Naive B cell (primary cell): ENCODE measurements around the gene LDB2. TPM values are rescaled to one million over a fixed set of nuclear protein-coding genes. Genes with fewer than 3 reads are reported as not detected.

Source experiments
- ATAC-seq, 2 donors: fragments of 150-1000 bp; cut with Tn5 transposase; 2 replicates each; pipeline ENCODE4 v1.10.0; 2021; ENCODE audit warnings: low read depth in 2 of 2, mild to moderate bottlenecking in 2 of 2, moderate library complexity in 2 of 2
- DNase-seq: peaks from one replicate; pipeline ENCODE4 v3.0.0; 2022
- H3K27ac Mint-ChIP-seq, 6 donors: one replicate each; pipeline ENCODE4 v1.8.0; 2020 to 2022; ENCODE audit warnings: mild to moderate bottlenecking in 6 of 6, mixed read lengths in 6 of 6, moderate library complexity in 5 of 6, inconsistent platforms in 2 of 6
- H3K27me3 Mint-ChIP-seq, 3 donors: one replicate each; pipeline ENCODE4 v1.8.0; 2021 to 2022; ENCODE audit warnings: mixed read lengths in 3 of 3, mild to moderate bottlenecking in 1 of 3
- H3K36me3 Mint-ChIP-seq, 2 donors: one replicate each; pipeline ENCODE4 v1.8.0; 2020 to 2022; ENCODE audit warnings: mixed read lengths in 2 of 2, inconsistent platforms in 1 of 2, mild to moderate bottlenecking in 1 of 2
- H3K4me1 Mint-ChIP-seq, 3 donors: one replicate each; pipeline ENCODE4 v1.8.0; 2020 to 2022; ENCODE audit warnings: mixed read lengths in 3 of 3, inconsistent platforms in 1 of 3, mild to moderate bottlenecking in 1 of 3, moderate library complexity in 1 of 3
- H3K4me3 Mint-ChIP-seq, 8 donors: one replicate each; pipeline ENCODE4 v1.8.0; 2020 to 2022; ENCODE audit warnings: mild to moderate bottlenecking in 8 of 8, mixed read lengths in 8 of 8, moderate library complexity in 8 of 8, inconsistent platforms in 2 of 8
- H3K9me3 Mint-ChIP-seq, 7 donors: one replicate each; pipeline ENCODE4 v1.8.0; 2020 to 2022; ENCODE audit warnings: mixed read lengths in 7 of 7, mild to moderate bottlenecking in 5 of 7, inconsistent platforms in 2 of 7, moderate library complexity in 1 of 7
- polyA plus RNA-seq, 6 donors: library from polyadenylated mRNA; unstranded; fragments of 300-500 nt; fragmentation: Illumina TruSeq; gene quantifications; one replicate each; pipeline ENCODE4 v1.2.3, GENCODE V29; 2021; ENCODE audit warnings: low read depth in 6 of 6

The LDB2 gene
- polyA plus RNA-seq, 6 donors from 2014 or later: not detected

DNA sequence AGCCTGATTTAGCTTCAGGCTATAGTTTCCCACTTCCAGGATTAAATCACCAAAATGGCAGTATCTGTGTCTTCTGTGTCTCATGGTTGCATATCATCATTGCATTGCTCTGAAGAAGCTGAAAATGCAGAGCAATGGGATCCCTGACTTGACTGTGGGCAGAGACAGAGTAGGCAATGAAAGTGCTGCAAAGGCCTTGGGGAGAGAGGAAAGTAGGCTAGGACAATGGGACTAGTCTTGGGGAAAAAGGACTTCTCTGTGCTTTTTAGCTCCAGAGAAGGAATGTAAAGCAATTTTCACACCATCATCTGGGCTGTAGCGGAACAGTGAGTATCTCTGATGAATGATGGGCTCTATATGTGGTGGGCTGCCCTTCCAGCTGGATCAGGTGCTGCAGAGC lies 202.5 kb downstream of the LDB2 start:
- no peak overlapping the region for H3K4me3 Mint-ChIP-seq
- H3K27ac Mint-ChIP-seq: no peak overlapping the region
- no peaks in the 10 kb centered on the region for H3K36me3 Mint-ChIP-seq
- no peaks in the 10 kb centered on the region for H3K4me1 Mint-ChIP-seq
- no peak for ATAC-seq
- no peaks in the 10 kb centered on the region for H3K27me3 Mint-ChIP-seq
- no peak for DNase-seq
- H3K9me3 Mint-ChIP-seq: peaks cover 0 to 8% (median 5%) of the 10 kb centered on the region in 7 donors

DNA sequence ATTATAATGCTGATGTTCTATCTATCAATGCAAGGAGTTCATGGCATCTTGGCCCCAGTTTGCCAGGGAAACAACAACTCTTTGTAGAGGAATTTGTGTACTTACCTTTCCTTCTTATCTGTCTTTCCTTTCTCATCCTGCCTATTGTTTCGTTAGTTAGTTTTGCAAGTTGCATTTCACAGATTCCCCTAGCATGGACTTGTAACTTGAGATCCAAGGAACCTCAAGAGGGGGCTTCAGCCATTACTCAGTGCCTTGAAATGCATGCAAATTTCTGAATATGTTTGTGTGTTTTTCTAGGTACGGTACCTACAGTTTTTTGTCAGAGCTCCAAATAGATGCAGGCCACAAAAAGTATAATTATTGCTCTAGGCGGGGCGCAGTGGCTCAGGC lies 203.6 kb downstream of the LDB2 start:
- ATAC-seq (no peak), DNase-seq (no peak)
- peaks cover 0 to 8% (median 5%) of the 10 kb centered on the region in 7 donors for H3K9me3 Mint-ChIP-seq
- no peaks in the 10 kb centered on the region for H3K36me3 Mint-ChIP-seq
- H3K27me3 Mint-ChIP-seq: no peaks in the 10 kb centered on the region
- no peak overlapping the region for H3K4me3 Mint-ChIP-seq
- H3K4me1 Mint-ChIP-seq: no peaks in the 10 kb centered on the region
- no peak overlapping the region for H3K27ac Mint-ChIP-seq

DNA sequence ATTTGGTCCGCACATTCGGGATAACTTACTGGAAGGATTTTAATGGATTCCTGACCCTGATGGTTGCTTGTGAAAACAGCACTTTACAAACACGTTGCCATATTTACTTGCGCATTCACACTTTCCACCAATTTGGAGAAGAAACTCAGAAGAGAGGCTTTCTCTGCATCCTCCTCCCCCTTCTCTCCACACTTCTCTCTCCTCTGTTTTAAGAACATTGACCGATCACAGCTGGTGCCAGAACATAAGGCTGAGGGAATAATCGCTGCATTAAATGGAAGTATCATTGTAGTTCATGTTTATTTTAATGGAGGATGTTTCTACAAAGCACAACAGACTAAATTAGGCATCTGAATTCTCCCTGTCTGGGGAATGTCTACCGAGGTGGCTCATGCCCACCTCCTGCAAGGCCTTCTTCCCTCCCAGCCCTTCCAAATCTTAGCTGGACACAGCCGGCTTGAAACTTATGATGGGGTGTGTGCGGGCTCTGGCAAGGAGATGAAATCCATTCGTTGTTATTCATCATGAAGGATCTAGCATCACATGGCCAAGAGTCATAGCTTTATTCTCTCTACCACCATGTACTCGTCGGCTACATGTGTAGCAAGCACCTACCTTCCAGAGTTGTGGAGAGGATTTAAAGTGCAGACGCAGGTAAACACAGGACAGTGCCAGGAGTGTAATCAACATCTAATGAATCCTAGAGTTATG lies 204.1 kb downstream of the LDB2 start:
- H3K4me1 Mint-ChIP-seq: no peaks in the 10 kb centered on the region
- ATAC-seq (no peak), DNase-seq (no peak)
- H3K9me3 Mint-ChIP-seq: peaks cover 0 to 8% (median 5%) of the 10 kb centered on the region in 7 donors
- H3K27me3 Mint-ChIP-seq: no peaks in the 10 kb centered on the region
- no peaks in the 10 kb centered on the region for H3K36me3 Mint-ChIP-seq
- no peak overlapping the region for H3K27ac Mint-ChIP-seq
- H3K4me3 Mint-ChIP-seq: no peak overlapping the region

DNA sequence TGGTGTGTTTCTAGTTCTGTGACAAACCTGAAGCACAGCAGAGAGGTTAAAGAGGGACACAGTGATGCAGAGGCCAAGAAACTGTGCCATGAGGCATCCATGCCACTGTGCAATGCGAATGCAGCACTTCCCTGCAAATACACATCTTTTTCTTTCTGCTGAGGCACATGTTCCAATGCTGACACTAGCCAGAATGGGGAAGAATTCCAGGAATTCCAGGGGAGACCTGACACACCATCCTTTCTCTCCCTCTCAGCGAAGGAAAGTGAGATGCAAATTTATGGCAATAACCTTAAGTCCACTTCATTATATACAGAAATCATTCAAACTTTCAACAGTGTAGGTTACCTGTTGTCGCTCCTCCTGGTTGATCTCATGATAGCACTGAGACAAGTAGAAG lies 204.8 kb downstream of the LDB2 start:
- no peak for DNase-seq
- no peak overlapping the region for H3K4me3 Mint-ChIP-seq
- peaks cover 0 to 8% (median 4%) of the 10 kb centered on the region in 7 donors for H3K9me3 Mint-ChIP-seq
- no peaks in the 10 kb centered on the region for H3K4me1 Mint-ChIP-seq
- H3K36me3 Mint-ChIP-seq: no peaks in the 10 kb centered on the region
- no peaks in the 10 kb centered on the region for H3K27me3 Mint-ChIP-seq
- no peak for ATAC-seq
- no peak overlapping the region for H3K27ac Mint-ChIP-seq

DNA sequence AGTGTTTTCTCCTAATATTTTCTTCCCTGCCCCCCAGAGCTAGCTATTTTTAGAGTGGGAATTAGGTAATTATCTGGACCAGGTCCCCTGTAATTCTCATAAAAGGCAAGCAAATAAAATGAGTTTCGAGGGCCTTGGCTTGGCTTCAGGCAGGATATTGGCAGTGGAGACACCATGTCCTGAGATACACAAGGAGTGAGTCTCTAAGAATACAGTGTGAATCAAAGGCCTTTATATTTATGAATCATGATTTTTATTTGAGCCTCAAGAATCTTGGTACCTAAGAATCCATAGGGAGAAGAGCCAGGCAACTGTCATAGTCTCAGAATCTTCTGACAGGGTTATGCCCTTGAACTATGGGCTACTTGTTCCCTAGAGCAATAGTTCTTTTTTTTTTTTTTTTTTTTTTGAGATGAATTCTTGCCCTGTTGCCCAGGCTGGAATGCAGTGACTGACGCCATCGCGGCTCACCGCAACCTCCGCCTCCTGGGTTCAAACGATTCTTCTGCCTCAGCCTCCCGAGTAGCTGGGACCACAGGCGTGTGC lies 205.4 kb downstream of the LDB2 start:
- Mint-ChIP-seq H3K4me1 (no peaks in the 10 kb centered on the region), H3K27me3 (no peaks in the 10 kb centered on the region)

DNA sequence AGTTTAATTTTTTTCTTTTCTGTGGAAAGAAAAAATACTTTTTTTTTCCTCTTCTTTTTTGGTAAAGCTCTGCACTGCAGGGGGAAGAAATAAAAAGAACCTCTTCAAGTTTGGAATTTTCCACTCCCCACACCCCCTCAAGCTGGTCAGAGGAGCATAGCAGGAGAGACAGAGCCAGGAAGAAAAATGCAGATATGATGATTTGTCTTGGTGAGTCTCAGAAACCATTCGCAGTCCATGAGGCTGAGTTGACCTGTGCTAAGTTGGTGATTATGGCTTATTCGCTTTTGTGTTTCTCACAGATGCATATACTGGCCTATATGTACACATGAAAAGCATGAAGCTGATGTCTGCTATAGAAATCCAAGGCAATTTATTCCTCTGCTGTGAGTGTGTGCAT lies 205.9 kb downstream of the LDB2 start:
- no peaks in the 10 kb centered on the region for H3K4me1 Mint-ChIP-seq
- no peak overlapping the region for H3K4me3 Mint-ChIP-seq
- ATAC-seq: no peak
- no peaks in the 10 kb centered on the region for H3K27me3 Mint-ChIP-seq
- DNase-seq: no peak
- peaks cover 0 to 7% (median 3%) of the 10 kb centered on the region in 7 donors for H3K9me3 Mint-ChIP-seq
- no peak overlapping the region for H3K27ac Mint-ChIP-seq
- H3K36me3 Mint-ChIP-seq: no peaks in the 10 kb centered on the region

More for the DNA sequence above, 205.4 kb downstream of the LDB2 start:
- no peaks in the 10 kb centered on the region for H3K36me3 Mint-ChIP-seq
- H3K9me3 Mint-ChIP-seq: peaks cover 0 to 8% (median 4%) of the 10 kb centered on the region in 7 donors
- H3K4me3 Mint-ChIP-seq: no peak overlapping the region
- no peak overlapping the region for H3K27ac Mint-ChIP-seq
- DNase-seq (no peak), ATAC-seq (no peak)

DNA sequence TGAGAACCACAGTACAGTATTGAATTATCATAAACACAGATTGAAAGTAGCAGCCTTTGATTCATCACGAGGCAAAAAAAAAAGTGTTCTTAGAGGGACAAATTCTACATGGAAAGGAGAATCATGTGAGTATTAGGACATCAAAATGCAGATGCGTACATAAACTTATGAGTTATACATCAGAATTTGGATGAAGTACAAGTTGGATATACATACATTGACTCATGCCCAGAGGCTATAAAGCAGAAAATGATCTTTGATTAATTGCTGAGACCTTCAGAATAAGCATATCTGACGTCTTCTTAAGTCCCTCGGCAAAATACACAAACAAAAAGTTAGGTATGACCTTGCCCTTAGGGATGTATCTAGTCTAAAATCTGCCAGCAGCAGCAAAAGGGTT lies 206.4 kb downstream of the LDB2 start:
- H3K27me3 Mint-ChIP-seq: no peaks in the 10 kb centered on the region
- no peak overlapping the region for H3K4me3 Mint-ChIP-seq
- no peaks in the 10 kb centered on the region for H3K36me3 Mint-ChIP-seq
- H3K27ac Mint-ChIP-seq: no peak overlapping the region
- DNase-seq (no peak), ATAC-seq (no peak)
- no peaks in the 10 kb centered on the region for H3K4me1 Mint-ChIP-seq
- H3K9me3 Mint-ChIP-seq: peaks cover 0 to 5% (median 2%) of the 10 kb centered on the region in 7 donors

DNA sequence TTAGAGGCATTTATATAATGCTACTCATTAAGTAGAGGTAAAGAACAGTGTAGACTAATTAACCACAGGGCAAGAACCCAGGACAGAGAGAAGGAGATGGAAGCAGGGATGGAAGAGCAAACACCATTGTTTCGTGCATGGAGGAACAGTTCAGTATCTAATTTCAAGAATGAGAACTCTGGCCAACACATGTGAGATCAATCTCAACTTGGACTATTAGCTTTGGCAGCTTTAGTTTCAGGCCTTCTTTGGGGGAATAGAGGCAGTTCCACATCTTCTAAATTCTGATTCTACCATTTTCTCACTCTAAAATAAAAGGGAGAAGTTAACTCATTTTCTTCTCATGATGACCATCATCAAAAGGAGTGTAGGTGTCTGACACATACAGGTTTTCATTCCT lies 207.0 kb downstream of the LDB2 start:
- no peaks in the 10 kb centered on the region for H3K27me3 Mint-ChIP-seq
- DNase-seq: no peak
- ATAC-seq: no peak
- peak overlapping the region in 1 of 6 donors; percentile 4 for H3K27ac Mint-ChIP-seq
- H3K36me3 Mint-ChIP-seq: no peaks in the 10 kb centered on the region
- peaks cover 0 to 5% (median 2%) of the 10 kb centered on the region in 7 donors for H3K9me3 Mint-ChIP-seq
- H3K4me3 Mint-ChIP-seq: no peak overlapping the region
- H3K4me1 Mint-ChIP-seq: no peaks in the 10 kb centered on the region

DNA sequence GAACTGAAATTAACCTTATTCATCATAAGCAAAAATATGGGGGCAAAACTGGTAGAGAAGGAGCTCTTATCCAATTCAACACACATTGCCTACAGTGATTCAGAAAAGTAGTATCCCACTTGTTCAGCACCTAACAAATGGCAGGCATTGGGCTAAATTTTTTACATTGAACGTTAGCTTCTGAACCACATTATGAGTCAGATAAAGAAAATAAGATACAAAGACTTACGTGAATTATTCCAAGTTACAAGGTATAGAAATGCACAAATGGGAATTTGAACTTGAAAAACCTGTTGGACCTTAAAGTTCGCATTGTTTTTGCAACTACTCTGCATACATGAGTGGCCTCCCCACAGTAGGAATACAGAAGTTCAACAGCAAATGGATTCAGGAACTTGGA lies 210.6 kb downstream of the LDB2 start:
- ATAC-seq (no peak), DNase-seq (no peak)
- Mint-ChIP-seq H3K4me1 (no peaks in the 10 kb centered on the region), H3K36me3 (no peaks in the 10 kb centered on the region), H3K9me3 (peaks cover 0 to 7% (median 0%) of the 10 kb centered on the region in 7 donors), H3K27me3 (no peaks in the 10 kb centered on the region), H3K4me3 (no peak overlapping the region), H3K27ac (no peak overlapping the region)

DNA sequence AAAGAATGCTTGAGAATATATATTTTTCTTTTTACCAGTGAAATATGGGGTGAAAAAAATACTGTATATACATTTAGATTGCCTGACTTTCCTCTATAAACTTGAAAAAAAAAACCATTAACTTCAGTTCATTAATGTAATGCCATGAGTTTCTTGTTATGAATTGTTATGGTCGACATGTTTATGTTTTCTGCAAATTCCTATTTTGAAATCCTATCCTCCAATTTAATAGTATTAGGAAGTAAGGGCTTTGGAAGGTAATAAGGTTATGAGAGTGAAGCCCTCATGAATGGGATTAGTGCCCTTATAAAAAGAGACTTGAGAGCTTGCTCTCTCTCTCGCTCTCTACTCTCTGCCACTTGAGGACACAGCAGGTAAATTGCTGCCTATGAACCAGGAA lies 211.4 kb downstream of the LDB2 start:
- Mint-ChIP-seq H3K36me3 (no peaks in the 10 kb centered on the region), H3K4me3 (no peak overlapping the region), H3K9me3 (peaks cover 0 to 7% (median 0%) of the 10 kb centered on the region in 7 donors), H3K27me3 (no peaks in the 10 kb centered on the region), H3K4me1 (no peaks in the 10 kb centered on the region), H3K27ac (no peak overlapping the region)
- ATAC-seq (no peak), DNase-seq (no peak)

DNA sequence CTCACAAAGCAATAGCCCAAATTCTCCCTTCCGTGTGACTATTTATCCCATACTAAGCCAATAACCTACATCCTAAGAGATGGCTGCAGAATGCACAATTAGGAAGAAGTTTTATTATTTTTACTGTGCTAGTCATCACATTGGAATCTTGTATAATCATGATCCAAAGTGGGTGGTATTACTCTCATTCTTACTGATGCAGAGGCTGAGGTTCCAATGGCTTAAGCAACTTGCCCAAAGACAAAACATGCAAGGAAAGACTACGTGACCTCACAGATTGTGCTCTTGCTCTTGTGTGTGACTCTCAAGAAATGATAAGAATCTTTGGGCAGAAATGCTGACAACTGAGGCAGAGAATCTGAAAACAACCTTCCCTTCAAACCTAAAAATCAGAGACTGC lies 212.2 kb downstream of the LDB2 start:
- H3K36me3 Mint-ChIP-seq: no peaks in the 10 kb centered on the region
- H3K27ac Mint-ChIP-seq: no peak overlapping the region
- ATAC-seq (no peak), DNase-seq (no peak)
- no peak overlapping the region for H3K4me3 Mint-ChIP-seq
- no peaks in the 10 kb centered on the region for H3K4me1 Mint-ChIP-seq
- H3K9me3 Mint-ChIP-seq: peaks cover 0 to 7% (median 0%) of the 10 kb centered on the region in 7 donors
- no peaks in the 10 kb centered on the region for H3K27me3 Mint-ChIP-seq

DNA sequence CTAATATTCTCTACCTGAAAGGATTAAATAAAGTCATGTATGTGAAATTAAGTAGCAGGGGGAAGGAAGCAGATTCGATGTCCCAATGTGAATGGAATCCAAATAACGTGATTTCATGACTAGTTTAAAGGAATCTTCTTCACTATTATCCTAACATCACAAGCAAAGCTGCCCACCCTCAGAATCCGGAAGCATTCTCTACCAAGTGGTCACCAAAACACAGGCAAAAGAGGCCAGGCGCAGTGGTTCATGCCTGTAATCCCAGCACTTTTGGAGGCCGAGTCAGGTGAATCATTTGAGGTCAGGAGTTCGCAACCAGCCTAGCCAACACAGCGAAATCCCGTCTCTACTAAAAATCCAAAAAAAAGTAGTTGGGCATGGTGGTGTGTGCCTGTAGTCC lies 212.9 kb downstream of the LDB2 start:
- Mint-ChIP-seq H3K27ac (peak overlapping the region in 1 of 6 donors; percentile 16), H3K27me3 (no peaks in the 10 kb centered on the region), H3K9me3 (peaks cover 0 to 7% (median 0%) of the 10 kb centered on the region in 7 donors), H3K36me3 (no peaks in the 10 kb centered on the region), H3K4me1 (no peaks in the 10 kb centered on the region), H3K4me3 (no peak overlapping the region)
- ATAC-seq: no peak
- DNase-seq: no peak

DNA sequence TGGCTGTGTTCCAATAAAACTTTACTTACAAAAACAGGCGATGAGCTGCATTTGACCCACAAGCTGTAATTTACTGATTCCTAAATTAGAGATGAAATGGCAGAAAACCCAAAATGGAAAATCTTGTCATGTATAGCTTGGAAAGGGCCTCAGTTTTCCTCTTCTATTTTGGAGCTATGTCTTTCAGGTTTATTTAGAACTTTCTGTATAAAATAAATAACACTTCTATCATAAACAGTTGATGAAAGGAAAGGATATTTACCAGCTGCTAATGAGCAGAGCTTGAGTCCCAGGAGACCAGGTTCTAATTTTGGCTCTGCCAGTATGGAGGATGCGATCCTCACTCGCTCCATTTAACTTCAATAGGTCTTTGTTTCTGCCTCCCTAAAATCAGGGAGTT lies 213.5 kb downstream of the LDB2 start:
- H3K36me3 Mint-ChIP-seq: no peaks in the 10 kb centered on the region
- peaks cover 0 to 7% (median 0%) of the 10 kb centered on the region in 7 donors for H3K9me3 Mint-ChIP-seq
- ATAC-seq: no peak
- DNase-seq: no peak
- no peaks in the 10 kb centered on the region for H3K4me1 Mint-ChIP-seq
- H3K4me3 Mint-ChIP-seq: no peak overlapping the region
- no peaks in the 10 kb centered on the region for H3K27me3 Mint-ChIP-seq
- H3K27ac Mint-ChIP-seq: no peak overlapping the region

DNA sequence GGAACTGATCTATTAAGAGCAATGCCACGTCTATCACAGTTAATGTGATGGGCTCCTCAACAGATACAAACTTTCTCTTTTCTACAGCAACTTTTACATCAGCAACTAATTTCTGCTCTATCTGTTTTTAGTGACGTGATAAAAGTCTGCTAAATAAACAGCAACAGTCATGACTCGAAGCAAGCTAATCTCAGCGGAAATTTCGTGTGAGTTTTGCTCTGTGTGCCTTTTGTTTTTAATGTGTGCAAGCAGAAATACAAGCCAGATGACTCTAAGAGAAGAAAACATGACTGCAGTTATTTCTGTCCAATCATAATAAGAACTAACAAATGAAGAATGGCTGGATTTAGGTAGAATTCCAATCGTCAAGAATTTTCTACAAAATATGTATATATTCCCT lies 214.3 kb downstream of the LDB2 start:
- ATAC-seq: no peak
- H3K4me1 Mint-ChIP-seq: no peaks in the 10 kb centered on the region
- H3K27ac Mint-ChIP-seq: no peak overlapping the region
- H3K36me3 Mint-ChIP-seq: no peaks in the 10 kb centered on the region
- no peak for DNase-seq
- peaks cover 0 to 7% (median 0%) of the 10 kb centered on the region in 7 donors for H3K9me3 Mint-ChIP-seq
- H3K27me3 Mint-ChIP-seq: no peaks in the 10 kb centered on the region
- H3K4me3 Mint-ChIP-seq: no peak overlapping the region
